Measurements from ENCODE around the gene RRP15. TPM values are rescaled to one million over a fixed set of nuclear protein-coding genes. Genes with fewer than 3 reads are reported as not detected.
A peak's percentile ranks its signal among the peaks of the same experiment; 100 is the strongest.

The RRP15 gene
- total and polyA plus RNA-seq, 2 donors (not counting 1 experiment from before 2014, with no cell fraction given): 6.9 to 8.6 TPM

- no peak overlapping the region for H2AFZ ChIP-seq (ENCODE audit: low read length)
These were observed 65.7 kb downstream of the RRP15 start for GRCh38 chr1:218350801-218351266.

GRCh38 chr1:218351391-218352074 lies 66.4 kb downstream of the RRP15 start:
- no peak overlapping the region for H3K9ac ChIP-seq (ENCODE audit: insufficient read depth, low read length)
- H3K4me2 ChIP-seq (ENCODE audit: extremely low read depth, insufficient read depth, low read length): peak overlapping the region; percentile 18
- peak; percentile 79 to 86 for DNase-seq (ENCODE audit: low read depth in 2 of 2)

More at GRCh38 chr1:218350801-218351266, 65.7 kb downstream of the RRP15 start:
- peak; percentile 79 to 93 for DNase-seq (ENCODE audit: low read depth in 2 of 2)
- Histone ChIP-seq H3K27ac (ENCODE audit: insufficient read depth, low read length) (peak overlapping the region; percentile 37), H3K79me2 (ENCODE audit: control insufficient read depth, insufficient read depth, low read length) (peaks cover 7% of the 10 kb centered on the region), H3K36me3 (ENCODE audit: control insufficient read depth, insufficient read depth, low read length) (no peaks in the 10 kb centered on the region), H3K4me2 (ENCODE audit: extremely low read depth, insufficient read depth, low read length) (peak overlapping the region; percentile 18), H3K27me3 (ENCODE audit: control insufficient read depth, insufficient read depth, low read length) (no peaks in the 10 kb centered on the region), H4K20me1 (ENCODE audit: control insufficient read depth, extremely low read depth, insufficient read depth, low read length) (no peaks in the 10 kb centered on the region), H3K4me3 (replicated peaks in 1 of 4; ENCODE audit: control extremely low read depth in 1 of 4, insufficient read depth in 1 of 4, low read depth in 3 of 4, low read length in 4 of 4) (peak overlapping the region; percentile 2 to 82 (median 40)), H3K9ac (ENCODE audit: insufficient read depth, low read length) (no peak overlapping the region), H3K9me3 (ENCODE audit: control insufficient read depth, insufficient read depth, low read depth, low read length) (no peaks in the 10 kb centered on the region), H3K4me1 (ENCODE audit: control insufficient read depth, extremely low read depth, insufficient read depth, low read length) (no peaks in the 10 kb centered on the region)
- TF ChIP-seq CTCF (conservative IDR thresholded peaks at IDR 0.05 in 1 of 2, IDR thresholded peaks at IDR 0.05 in 1 of 2; ENCODE audit: low read depth in 1 of 2, low read length in 2 of 2) (no peak), EZH2 (IDR thresholded peaks at IDR 0.05; ENCODE audit: low read length, missing control alignments) (no peak)

GRCh38 chr1:218352075-218352438 lies 67.0 kb downstream of the RRP15 start:
- no peak for DNase-seq (ENCODE audit: low read depth in 2 of 2)
- Histone ChIP-seq H3K27ac (ENCODE audit: insufficient read depth, low read length) (no peak overlapping the region), H3K4me2 (ENCODE audit: extremely low read depth, insufficient read depth, low read length) (no peak overlapping the region), H4K20me1 (ENCODE audit: control insufficient read depth, extremely low read depth, insufficient read depth, low read length) (no peaks in the 10 kb centered on the region), H3K36me3 (ENCODE audit: control insufficient read depth, insufficient read depth, low read length) (no peaks in the 10 kb centered on the region), H3K79me2 (ENCODE audit: control insufficient read depth, insufficient read depth, low read length) (peaks cover 7% of the 10 kb centered on the region), H3K4me3 (replicated peaks in 1 of 4; ENCODE audit: control extremely low read depth in 1 of 4, insufficient read depth in 1 of 4, low read depth in 3 of 4, low read length in 4 of 4) (no peak overlapping the region), H3K9me3 (ENCODE audit: control insufficient read depth, insufficient read depth, low read depth, low read length) (no peaks in the 10 kb centered on the region), H3K9ac (ENCODE audit: insufficient read depth, low read length) (no peak overlapping the region), H2AFZ (ENCODE audit: low read length) (no peak overlapping the region), H3K27me3 (ENCODE audit: control insufficient read depth, insufficient read depth, low read length) (no peaks in the 10 kb centered on the region), H3K4me1 (ENCODE audit: control insufficient read depth, extremely low read depth, insufficient read depth, low read length) (no peaks in the 10 kb centered on the region)
- TF ChIP-seq CTCF (conservative IDR thresholded peaks at IDR 0.05 in 1 of 2, IDR thresholded peaks at IDR 0.05 in 1 of 2; ENCODE audit: low read depth in 1 of 2, low read length in 2 of 2) (no peak), EZH2 (IDR thresholded peaks at IDR 0.05; ENCODE audit: low read length, missing control alignments) (no peak)

More at GRCh38 chr1:218351391-218352074, 66.4 kb downstream of the RRP15 start:
- Histone ChIP-seq H2AFZ (ENCODE audit: low read length) (no peak overlapping the region), H3K4me1 (ENCODE audit: control insufficient read depth, extremely low read depth, insufficient read depth, low read length) (no peaks in the 10 kb centered on the region), H3K27me3 (ENCODE audit: control insufficient read depth, insufficient read depth, low read length) (no peaks in the 10 kb centered on the region), H3K36me3 (ENCODE audit: control insufficient read depth, insufficient read depth, low read length) (no peaks in the 10 kb centered on the region), H3K79me2 (ENCODE audit: control insufficient read depth, insufficient read depth, low read length) (peaks cover 7% of the 10 kb centered on the region), H3K4me3 (replicated peaks in 1 of 4; ENCODE audit: control extremely low read depth in 1 of 4, insufficient read depth in 1 of 4, low read depth in 3 of 4, low read length in 4 of 4) (peak overlapping the region; percentile 2 to 82 (median 40)), H3K27ac (ENCODE audit: insufficient read depth, low read length) (peak overlapping the region; percentile 37), H3K9me3 (ENCODE audit: control insufficient read depth, insufficient read depth, low read depth, low read length) (no peaks in the 10 kb centered on the region), H4K20me1 (ENCODE audit: control insufficient read depth, extremely low read depth, insufficient read depth, low read length) (no peaks in the 10 kb centered on the region)
- no peak for TF ChIP-seq EZH2 (IDR thresholded peaks at IDR 0.05; ENCODE audit: low read length, missing control alignments)
- peak; percentile 57 to 59 for TF ChIP-seq CTCF (conservative IDR thresholded peaks at IDR 0.05 in 1 of 2, IDR thresholded peaks at IDR 0.05 in 1 of 2; ENCODE audit: low read depth in 1 of 2, low read length in 2 of 2)
